Psoas muscle (tissue), 8 donors: Measurements from ENCODE around the gene TMEM255B. TPM values are rescaled to one million over a fixed set of nuclear protein-coding genes. Genes with fewer than 3 reads are reported as not detected.
"Not testable (repeated sequence)": the region's sequence is repeated elsewhere in the genome, so short reads cannot be mapped to it uniquely, and the experiment has no call there.

ENCODE experiments used
- ATAC-seq, 4 donors: fragments of 200-7000 bp; cut with Tn5 transposase; one replicate each; pipeline ENCODE4 v1.9.1; 2020; ENCODE audit warnings: moderate library complexity in 3 of 4, mild to moderate bottlenecking in 2 of 4
- DNase-seq, 2 donors: peaks; one replicate each; pipeline ENCODE4 v3.0.0-alpha.2; 2020
- H3K27ac ChIP-seq: fragments of 200-600 bp; one replicate; pipeline ENCODE4 v1.8.0; 2022
- H3K27me3 ChIP-seq, 3 donors: fragments of 200-600 bp in 1 of 3; one replicate each; pipeline versions ENCODE4 v1.6.1 to v1.8.0; 2013 to 2022; ENCODE audit warnings: low read length in 2 of 3, mild to moderate bottlenecking in 2 of 3, moderate library complexity in 1 of 3; ENCODE audit not compliant: insufficient read depth in 3 of 3
- H3K36me3 ChIP-seq, 2 donors: fragments of 200-600 bp in 1 of 2; one replicate each; pipeline versions ENCODE4 v1.6.1 to v1.8.0; 2013 to 2022; ENCODE audit warnings: low read depth in 1 of 2, mild to moderate bottlenecking in 1 of 2, moderate library complexity in 1 of 2; ENCODE audit not compliant: insufficient read depth in 1 of 2
- H3K4me1 ChIP-seq: fragments of 200-600 bp; one replicate; pipeline ENCODE4 v1.8.0; 2022
- H3K4me3 ChIP-seq: fragments of 200-600 bp; one replicate; pipeline ENCODE4 v1.8.0; 2022; ENCODE audit warnings: mild to moderate bottlenecking
- H3K9me3 ChIP-seq: fragments of 200-600 bp; one replicate; pipeline ENCODE4 v1.8.0; 2022
- WGBS, 3 donors: extraction: QIAGEN DNeasy Blood & Tissue Kit; methylation state at CpG; one replicate each; pipeline versions ENCODE4 v1.1.6 to v1.1.7; 2013; 5-methylcytosine and 5-hydroxymethylcytosine counted together
- intact Hi-C, 2 donors: fragments of 100-400 bp; cut with DNase I; formaldehyde crosslinking; loops; one replicate each; pipeline versions ENCODE4 v1.11.0 to v1.14.2; 2022
- polyA plus RNA-seq, 3 donors: library from polyadenylated mRNA; stranded (reverse); fragments of 200-250 nt; gene quantifications; one replicate each; pipeline ENCODE4 v1.2.3, GENCODE V29; 2013
- total RNA-seq, 4 donors: library from RNA; stranded (reverse); fragmentation: NEBNext Ultra II Directional in 2 of 4; extraction: Animal tissue kit (Norgen Biotek cat#: 25700) in 2 of 4; gene quantifications; one replicate each; pipeline versions ENCODE4 v1.2.1 to v1.2.4, GENCODE V29; 2021 to 2023
- TF ChIP-seq, protein P1 (sequence below): fragments of 200-600 bp; IDR thresholded peaks from one replicate; pipeline ENCODE4 v1.8.0; 2022; ENCODE audit warnings: antibody characterized with exemption
- donor health status: healthy with polysubstance abuse.
- donor health status: DM: no; HTN: no; CAD: no; lungs with moderate emphysema.
- donor health status: Bipolar disorder and iron deficiency.
- donor health status: healthy.
- donor health status: DM: yes; HTN: yes; CAD: no.
- donor health status: DM: no; HTN: no; CAD: no.
- donor health status: DM: no; HTN: no; CAD: no.
- donor health status: DM: yes; HTN: yes; CAD: no.

The TMEM255B gene
- total and polyA plus RNA-seq, 7 donors: 0.45 to 5.1 (median 2.1) TPM

DNA sequence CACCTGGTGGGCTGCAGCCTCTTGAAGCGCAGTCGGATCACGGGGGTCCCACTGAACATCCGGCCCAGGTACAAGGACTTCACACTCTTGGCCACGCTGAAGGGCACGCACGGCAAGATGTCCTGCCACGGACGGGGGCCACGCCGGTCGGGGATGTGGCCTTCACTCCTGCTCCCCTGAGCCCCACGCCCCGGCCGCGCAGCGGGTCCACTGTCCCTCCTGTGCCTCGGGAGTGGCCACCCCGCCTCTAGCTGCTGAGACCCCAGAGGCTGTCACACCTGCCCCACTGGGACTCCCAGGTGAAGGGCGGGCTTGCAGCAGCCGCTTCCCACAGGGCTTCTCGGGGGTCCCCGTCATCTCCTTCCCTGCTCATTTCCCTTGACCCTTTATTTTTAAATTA, 73.6 kb downstream of the TMEM255B start:
- DNase-seq: peak; percentile 18 to 48

DNA sequence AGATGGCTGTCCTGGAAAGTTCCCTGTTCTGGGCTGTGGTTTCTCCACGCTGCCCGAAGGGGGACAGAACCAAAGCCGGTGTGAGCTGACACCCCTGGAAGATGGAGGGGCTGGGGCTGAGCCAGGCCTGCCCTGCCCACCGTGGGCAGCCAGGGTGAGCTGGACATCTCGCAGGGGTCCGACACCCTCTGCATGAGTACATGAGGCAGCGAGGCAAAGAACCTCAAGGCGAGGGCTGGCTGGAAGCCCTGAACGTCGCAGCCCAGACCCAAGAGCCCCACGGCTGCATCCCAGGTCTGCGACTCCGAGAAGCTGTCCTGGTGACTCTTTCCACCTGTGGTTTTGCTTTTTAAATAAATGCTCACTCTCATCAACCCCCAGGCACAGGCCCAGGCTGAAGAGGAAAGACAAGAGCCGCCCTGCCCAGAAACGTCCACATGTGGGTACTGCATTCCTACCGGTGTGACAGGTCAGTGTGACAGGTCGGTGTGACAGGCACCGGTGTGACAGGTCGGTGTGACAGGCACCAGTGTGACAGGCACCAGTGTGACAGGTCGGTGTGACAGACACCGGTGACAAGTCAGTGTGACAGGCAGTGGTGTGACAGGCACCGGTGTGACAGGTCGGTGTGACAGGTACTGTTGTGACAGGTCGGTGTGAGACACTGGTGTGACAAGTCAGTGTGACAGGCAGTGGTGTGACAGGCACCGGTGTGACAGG, 74.2 kb downstream of the TMEM255B start:
- Histone ChIP-seq H3K36me3 (peaks cover 2 to 48% of the 10 kb centered on the region in 2 donors), H3K4me1 (peaks cover 13% of the 10 kb centered on the region), H3K27ac (peak overlapping the region; percentile 41), H3K27me3 (no peaks in the 10 kb centered on the region), H3K4me3 (no peak overlapping the region), H3K9me3 (no peaks in the 10 kb centered on the region)
- TF ChIP-seq, protein P1, sequence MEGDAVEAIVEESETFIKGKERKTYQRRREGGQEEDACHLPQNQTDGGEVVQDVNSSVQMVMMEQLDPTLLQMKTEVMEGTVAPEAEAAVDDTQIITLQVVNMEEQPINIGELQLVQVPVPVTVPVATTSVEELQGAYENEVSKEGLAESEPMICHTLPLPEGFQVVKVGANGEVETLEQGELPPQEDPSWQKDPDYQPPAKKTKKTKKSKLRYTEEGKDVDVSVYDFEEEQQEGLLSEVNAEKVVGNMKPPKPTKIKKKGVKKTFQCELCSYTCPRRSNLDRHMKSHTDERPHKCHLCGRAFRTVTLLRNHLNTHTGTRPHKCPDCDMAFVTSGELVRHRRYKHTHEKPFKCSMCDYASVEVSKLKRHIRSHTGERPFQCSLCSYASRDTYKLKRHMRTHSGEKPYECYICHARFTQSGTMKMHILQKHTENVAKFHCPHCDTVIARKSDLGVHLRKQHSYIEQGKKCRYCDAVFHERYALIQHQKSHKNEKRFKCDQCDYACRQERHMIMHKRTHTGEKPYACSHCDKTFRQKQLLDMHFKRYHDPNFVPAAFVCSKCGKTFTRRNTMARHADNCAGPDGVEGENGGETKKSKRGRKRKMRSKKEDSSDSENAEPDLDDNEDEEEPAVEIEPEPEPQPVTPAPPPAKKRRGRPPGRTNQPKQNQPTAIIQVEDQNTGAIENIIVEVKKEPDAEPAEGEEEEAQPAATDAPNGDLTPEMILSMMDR: no peak
- intact Hi-C loops: no loop called here
- 93 to 95% (median 93%) methylated on average over 25 of the region's 25 CpGs for WGBS, 3 donors
- no peak for ATAC-seq
- DNase-seq: peak; percentile 7 to 45

More for the DNA sequence above, 73.6 kb downstream of the TMEM255B start:
- Histone ChIP-seq H3K9me3 (no peaks in the 10 kb centered on the region), H3K27ac (peak overlapping the region; percentile 41), H3K4me1 (peaks cover 12% of the 10 kb centered on the region), H3K27me3 (no peaks in the 10 kb centered on the region), H3K4me3 (no peak overlapping the region), H3K36me3 (peaks cover 2 to 55% of the 10 kb centered on the region in 2 donors)
- no peak for ATAC-seq
- intact Hi-C loops: no loop called here
- WGBS, 3 donors: 94 to 97% (median 95%) methylated on average over 23 of the region's 23 CpGs
- TF ChIP-seq, protein P1: no peak

DNA sequence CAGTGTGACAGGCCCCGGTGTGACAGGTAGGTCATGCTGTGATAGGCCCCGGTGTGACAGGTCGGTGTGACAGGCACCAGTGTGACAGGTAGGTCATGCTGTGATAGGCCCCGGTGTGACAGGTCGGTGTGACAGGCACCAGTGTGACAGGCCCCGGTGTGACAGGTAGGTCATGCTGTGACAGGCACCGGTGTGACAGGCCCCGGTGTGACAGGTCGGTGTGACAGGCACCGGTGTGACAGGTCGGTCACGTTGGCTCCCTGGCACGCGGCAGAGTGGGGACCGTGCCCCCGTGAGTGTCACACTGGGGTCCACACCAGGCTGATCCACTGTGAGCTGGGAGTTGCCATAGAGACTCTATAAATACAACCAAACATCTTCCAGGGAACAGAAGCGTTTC, 75.0 kb downstream of the TMEM255B start:
- H3K27ac ChIP-seq, ATAC-seq, H3K9me3 ChIP-seq, H3K27me3 ChIP-seq, intact Hi-C loops, H3K4me3 ChIP-seq: not testable (repeated sequence)
- Histone ChIP-seq H3K4me1 (peaks cover 18% of the 10 kb centered on the region), H3K36me3 (peaks cover 2 to 44% of the 10 kb centered on the region in 2 donors)
- 94 to 96% (median 95%) methylated on average over 17 of the region's 17 CpGs for WGBS, 3 donors
- DNase-seq: peak; percentile 10 to 53

DNA sequence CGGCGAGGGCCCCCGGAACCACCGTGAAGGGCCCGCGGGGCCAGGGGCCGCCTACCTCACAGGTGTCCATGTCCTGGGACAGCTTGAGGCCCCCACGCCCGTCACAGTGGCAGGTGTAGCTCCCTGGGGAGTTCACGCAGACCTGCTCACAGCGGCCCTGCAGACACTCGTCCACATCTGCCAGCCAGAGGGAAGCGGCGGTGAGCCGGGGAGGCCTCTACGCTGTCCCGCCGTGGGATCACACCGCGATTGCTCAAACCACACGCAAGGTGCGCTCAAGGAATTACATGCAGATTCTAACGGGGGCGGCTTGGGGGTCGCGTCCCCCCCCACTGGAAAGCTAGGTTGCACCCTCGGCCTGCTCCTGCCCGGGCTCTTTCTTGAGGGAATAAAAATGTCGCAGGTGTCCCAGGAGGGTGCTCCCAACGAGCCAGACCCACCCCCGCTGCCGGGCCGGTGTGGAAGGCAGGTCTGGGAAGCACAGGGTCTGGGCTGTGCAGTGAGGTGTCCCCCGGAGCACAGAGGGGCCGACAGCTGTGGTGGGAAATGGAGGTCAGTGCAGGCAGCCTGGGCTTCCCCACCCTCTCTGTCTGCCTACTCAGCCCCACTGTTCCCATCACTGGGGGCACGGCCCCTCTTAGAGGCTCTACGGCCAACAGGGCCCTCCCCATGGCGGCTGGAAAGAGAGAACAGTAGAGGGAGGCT, 75.6 kb downstream of the TMEM255B start:
- Histone ChIP-seq H3K27ac (no peak overlapping the region), H3K4me3 (no peak overlapping the region), H3K9me3 (no peaks in the 10 kb centered on the region), H3K36me3 (peaks cover 2 to 44% of the 10 kb centered on the region in 2 donors), H3K27me3 (no peaks in the 10 kb centered on the region), H3K4me1 (peaks cover 24% of the 10 kb centered on the region)
- DNase-seq (peak; percentile 11 to 59), ATAC-seq (no peak)
- intact Hi-C loops: no loop called here
- TF ChIP-seq, protein P1: no peak
- 90 to 93% (median 92%) methylated on average over 37 to 38 of the region's 38 CpGs for whole genome bisulfite sequencing, 3 donors
